Natural killer cell (primary cell): Measurements from ENCODE around the gene ENTR1. TPM values are rescaled to one million over a fixed set of nuclear protein-coding genes. Genes with fewer than 3 reads are reported as not detected.
A peak's percentile ranks its signal among the peaks of the same experiment; 100 is the strongest.

Experiments used
- ATAC-seq, 3 donors: fragments of 150-1000 bp in 2 of 3; fragments of 200-7000 bp in 1 of 3; cut with Tn5 transposase; 1 replicate in 1 of 3; 2 replicates in 2 of 3; pipeline ENCODE4 v1.10.0; 2021; ENCODE audit warnings: mild to moderate bottlenecking in 2 of 3, moderate library complexity in 2 of 3
- DNase-seq, 2 donors: peaks; one replicate each; pipeline versions ENCODE4 v3.0.0 to v3.0.0-alpha.2; 2013 to 2021; ENCODE audit warnings: mixed read lengths in 1 of 2
- H3K27ac ChIP-seq: one replicate; pipeline ENCODE4 v1.5.1; 2013; ENCODE audit warnings: mild to moderate bottlenecking, low read length
- H3K27me3 ChIP-seq: one replicate; pipeline ENCODE4 v1.6.1; 2013; ENCODE audit warnings: low read length; ENCODE audit not compliant: control insufficient read depth, insufficient read depth
- H3K36me3 ChIP-seq: one replicate; pipeline ENCODE4 v1.6.1; 2013; ENCODE audit warnings: low read length; ENCODE audit not compliant: control insufficient read depth, insufficient read depth
- H3K4me1 ChIP-seq: one replicate; pipeline ENCODE4 v1.6.1; 2013; ENCODE audit warnings: low read length; ENCODE audit not compliant: control insufficient read depth, insufficient read depth
- H3K4me3 ChIP-seq: one replicate; pipeline ENCODE4 v1.5.1; 2013; ENCODE audit warnings: low read length
- H3K9me3 ChIP-seq: one replicate; pipeline ENCODE4 v1.6.1; 2013; ENCODE audit warnings: low read length; ENCODE audit not compliant: control insufficient read depth, insufficient read depth
- H3K27ac Mint-ChIP-seq, 2 donors: one replicate each; pipeline ENCODE4 v1.8.0; 2022; ENCODE audit warnings: mild to moderate bottlenecking in 2 of 2, mixed read lengths in 2 of 2, moderate library complexity in 1 of 2
- H3K27me3 Mint-ChIP-seq, 2 donors: one replicate each; pipeline ENCODE4 v1.8.0; 2022; ENCODE audit warnings: low read depth in 2 of 2, mixed read lengths in 2 of 2
- H3K36me3 Mint-ChIP-seq: one replicate; pipeline ENCODE4 v1.8.0; 2022; ENCODE audit warnings: mixed read lengths
- H3K4me1 Mint-ChIP-seq, 2 donors: one replicate each; pipeline ENCODE4 v1.8.0; 2022; ENCODE audit warnings: mixed read lengths in 2 of 2
- H3K4me3 Mint-ChIP-seq: one replicate; pipeline ENCODE4 v1.8.0; 2022; ENCODE audit warnings: mild to moderate bottlenecking, moderate library complexity, mixed read lengths
- H3K9me3 Mint-ChIP-seq, 2 donors: one replicate each; pipeline ENCODE4 v1.8.0; 2022; ENCODE audit warnings: mixed read lengths in 2 of 2
- WGBS: methylation state at CpG from one replicate; pipeline ENCODE4 v1.1.7; 2013; ENCODE audit warnings: missing lambda C conversion rate; ENCODE audit not compliant: insufficient coverage; 5-methylcytosine and 5-hydroxymethylcytosine counted together
- intact Hi-C: fragments of 100-400 bp; cut with micrococcal nuclease; formaldehyde crosslinking; loops from one replicate; pipeline ENCODE4 v1.14.2; 2022
- total RNA-seq, 4 donors: library from RNA; stranded (reverse); fragments of 120-200 nt in 1 of 4; gene quantifications; one replicate each; pipeline versions ENCODE4 v1.2.3 to v1.2.4, GENCODE V29; 2013 to 2022
- TF ChIP-seq, protein P1 (sequence below): fragments of 200-600 bp; IDR thresholded peaks from one replicate; pipeline ENCODE4 v1.8.0; 2022; ENCODE audit warnings: antibody characterized with exemption

The ENTR1 gene
- total RNA-seq, 3 donors from 2014 or later (not counting 1 experiment from before 2014, with no cell fraction given), result 38.7 to 62.3 (median 41.6) TPM

DNA sequence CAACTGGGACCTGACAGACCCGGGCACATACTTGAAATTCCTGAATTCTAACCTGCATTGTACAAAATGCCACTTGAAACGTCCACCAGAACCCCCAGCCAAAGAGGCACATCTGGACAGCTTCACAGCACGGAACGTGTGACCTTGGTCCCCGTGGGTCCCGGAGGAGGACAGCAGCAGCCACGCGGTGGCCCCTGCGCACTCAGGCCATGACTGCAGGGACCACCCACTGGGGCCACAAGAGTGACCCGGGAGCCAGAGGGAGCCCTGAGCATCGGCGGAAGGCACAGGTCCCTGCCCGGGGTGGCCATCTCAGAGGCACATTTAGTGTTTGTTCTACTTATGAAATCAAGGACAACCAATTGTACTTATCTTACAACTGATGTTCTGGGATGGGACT is 8.3 kb downstream of the ENTR1 start:
- no peak overlapping the region for H3K4me3 ChIP-seq
- H3K36me3 Mint-ChIP-seq, result no peaks in the 10 kb centered on the region
- H3K4me3 Mint-ChIP-seq, result no peak overlapping the region
- H3K9me3 ChIP-seq, result no peaks in the 10 kb centered on the region
- WGBS, result 96% methylated on average over 13 of the region's 13 CpGs
- H3K9me3 Mint-ChIP-seq, result no peaks in the 10 kb centered on the region
- intact Hi-C loops, result loop anchor here (10.0 kb wide), 1 partner anchor 87 kb away; no protein-coding TSS in a partner anchor
- no peak overlapping the region for H3K27ac ChIP-seq
- no peak for ATAC-seq
- peaks cover 63% of the 10 kb centered on the region for H3K4me1 ChIP-seq
- no peaks in the 10 kb centered on the region for H3K27me3 Mint-ChIP-seq
- no peak overlapping the region for H3K27ac Mint-ChIP-seq
- TF ChIP-seq, protein P1, sequence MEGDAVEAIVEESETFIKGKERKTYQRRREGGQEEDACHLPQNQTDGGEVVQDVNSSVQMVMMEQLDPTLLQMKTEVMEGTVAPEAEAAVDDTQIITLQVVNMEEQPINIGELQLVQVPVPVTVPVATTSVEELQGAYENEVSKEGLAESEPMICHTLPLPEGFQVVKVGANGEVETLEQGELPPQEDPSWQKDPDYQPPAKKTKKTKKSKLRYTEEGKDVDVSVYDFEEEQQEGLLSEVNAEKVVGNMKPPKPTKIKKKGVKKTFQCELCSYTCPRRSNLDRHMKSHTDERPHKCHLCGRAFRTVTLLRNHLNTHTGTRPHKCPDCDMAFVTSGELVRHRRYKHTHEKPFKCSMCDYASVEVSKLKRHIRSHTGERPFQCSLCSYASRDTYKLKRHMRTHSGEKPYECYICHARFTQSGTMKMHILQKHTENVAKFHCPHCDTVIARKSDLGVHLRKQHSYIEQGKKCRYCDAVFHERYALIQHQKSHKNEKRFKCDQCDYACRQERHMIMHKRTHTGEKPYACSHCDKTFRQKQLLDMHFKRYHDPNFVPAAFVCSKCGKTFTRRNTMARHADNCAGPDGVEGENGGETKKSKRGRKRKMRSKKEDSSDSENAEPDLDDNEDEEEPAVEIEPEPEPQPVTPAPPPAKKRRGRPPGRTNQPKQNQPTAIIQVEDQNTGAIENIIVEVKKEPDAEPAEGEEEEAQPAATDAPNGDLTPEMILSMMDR, result no peak
- H3K4me1 Mint-ChIP-seq, result peaks cover 23 to 30% of the 10 kb centered on the region in 2 donors
- H3K36me3 ChIP-seq, result peaks cover 20% of the 10 kb centered on the region
- DNase-seq, result no peak
- H3K27me3 ChIP-seq, result no peaks in the 10 kb centered on the region

DNA sequence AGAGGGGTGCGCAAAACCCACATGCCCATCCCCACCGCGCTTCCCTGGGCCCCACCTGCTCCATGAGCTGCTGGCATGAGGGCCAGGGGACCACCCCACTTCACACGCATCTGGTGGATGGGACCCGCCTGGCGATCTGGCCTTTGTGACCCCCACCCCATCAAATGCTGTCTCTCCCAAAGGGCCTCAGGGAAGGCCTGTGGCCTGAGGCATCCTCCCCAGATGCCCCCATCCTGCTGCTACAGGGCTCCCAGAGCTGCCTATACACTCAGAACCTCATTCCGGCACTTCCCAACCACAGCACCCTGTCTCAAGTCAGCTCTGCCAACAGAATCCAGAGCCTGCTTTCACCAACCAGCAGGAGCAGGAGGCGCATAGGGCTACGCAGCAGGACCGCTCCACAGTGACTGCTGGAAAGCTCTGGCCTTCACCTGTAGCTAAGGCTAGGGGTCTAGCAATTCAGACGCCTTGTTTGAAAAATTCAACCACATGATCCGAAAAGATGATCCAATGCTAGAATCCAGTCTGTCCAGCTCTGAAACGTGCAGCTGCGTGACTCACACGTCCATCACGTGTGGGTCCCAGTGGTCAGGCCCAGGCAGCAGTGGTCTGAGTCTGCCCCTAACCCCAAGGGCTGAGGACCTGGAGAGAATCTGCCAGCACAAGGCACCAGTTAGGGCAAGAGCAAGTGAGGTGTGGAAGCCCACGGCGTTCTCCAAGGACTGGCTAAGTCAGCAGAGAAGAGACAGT is 9.1 kb downstream of the ENTR1 start:
- H3K4me3 Mint-ChIP-seq, result peak overlapping the region; percentile 64
- Histone ChIP-seq H3K27ac (no peak overlapping the region), H3K4me3 (no peak overlapping the region), H3K9me3 (no peaks in the 10 kb centered on the region), H3K4me1 (peaks cover 63% of the 10 kb centered on the region), H3K36me3 (peaks cover 16% of the 10 kb centered on the region), H3K27me3 (no peaks in the 10 kb centered on the region)
- 95% methylated on average over 18 of the region's 18 CpGs for WGBS
- no peaks in the 10 kb centered on the region for H3K36me3 Mint-ChIP-seq
- TF ChIP-seq, protein P1, result no peak
- DNase-seq, result no peak
- ATAC-seq, result no peak
- intact Hi-C loops, result loop anchor here (10.0 kb wide), 1 partner anchor 87 kb away; no protein-coding TSS in a partner anchor
- no peaks in the 10 kb centered on the region for H3K27me3 Mint-ChIP-seq
- no peaks in the 10 kb centered on the region for H3K9me3 Mint-ChIP-seq
- peak overlapping the region in 1 of 2 donors; percentile 52 for H3K27ac Mint-ChIP-seq
- peaks cover 23 to 30% of the 10 kb centered on the region in 2 donors for H3K4me1 Mint-ChIP-seq

DNA sequence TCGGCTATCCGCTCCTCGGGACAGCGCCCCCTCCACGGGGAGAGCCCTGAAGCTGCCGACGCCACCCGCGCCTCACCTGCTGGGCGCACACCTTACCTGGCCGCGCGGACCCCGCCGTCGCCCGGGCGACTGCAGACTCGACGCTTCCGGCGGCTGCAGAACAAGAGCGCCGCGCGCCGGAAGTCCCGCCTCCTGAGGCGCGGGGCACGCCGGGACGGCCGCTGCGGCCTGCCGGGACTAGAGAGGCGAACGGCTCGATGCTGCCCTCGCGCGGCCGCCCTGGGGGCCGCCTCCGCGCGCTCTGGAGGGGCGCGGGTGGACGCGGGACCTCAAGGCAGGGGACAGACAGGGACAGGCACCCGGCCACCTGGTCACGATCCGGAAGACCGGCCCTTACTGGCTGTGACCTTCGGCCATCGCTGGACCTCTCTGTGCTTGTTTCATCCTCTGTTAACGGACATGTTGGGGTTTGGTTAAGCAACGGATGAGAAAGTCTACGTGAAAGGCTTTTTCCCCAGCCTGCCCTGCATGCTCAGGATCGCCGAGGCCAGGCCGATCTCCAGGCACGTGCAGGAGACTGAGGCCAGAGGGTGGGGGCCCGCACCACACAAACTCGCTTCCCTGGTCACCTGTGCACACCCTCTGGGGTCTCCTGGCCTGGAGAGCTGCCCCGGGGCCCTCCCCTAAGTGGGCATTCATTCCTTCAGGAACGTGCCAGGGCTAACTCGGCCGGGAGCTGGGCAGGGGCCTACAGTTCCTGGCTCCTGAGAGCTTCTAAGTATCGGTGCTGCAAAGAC is 10.2 kb downstream of the ENTR1 start, which contains the start of gene SNAPC4:
Gene SNAPC4, minus strand, starts transcription at position 133 of the 797 bp plus-strand sequence. CDS start 1,742 bp downstream, outside the sequence.
- TF ChIP-seq, protein P1, result peak; percentile 93
- Histone ChIP-seq H3K4me1 (peaks cover 54% of the 10 kb centered on the region), H3K9me3 (no peaks in the 10 kb centered on the region), H3K4me3 (peak within 1 kb of the TSS; percentile 46), H3K27me3 (no peaks in the 10 kb centered on the region), H3K27ac (peak within 1 kb of the TSS; percentile 37), H3K36me3 (peaks cover 20% of the 10 kb centered on the region)
- Mint-ChIP-seq H3K27me3 (no peaks in the 10 kb centered on the region), H3K4me1 (peaks cover 23 to 30% of the 10 kb centered on the region in 2 donors), H3K27ac (peak within 1 kb of the TSS; percentile 57 to 72), H3K4me3 (peak within 1 kb of the TSS; percentile 84), H3K36me3 (no peaks in the 10 kb centered on the region), H3K9me3 (no peaks in the 10 kb centered on the region)
- intact Hi-C loops, result loop anchor here (1.0 to 10.0 kb wide), 2 partner anchors 10 to 85 kb away; partner anchors contain the start of genes ENTR1 and PMPCA
- ATAC-seq, result peak; percentile 91 to 94 (median 91)
- peak; percentile 88 to 95 for DNase-seq
- 10% methylated on average over 71 of the region's 71 CpGs for WGBS
